Right lobe of liver (tissue), 6 donors: ENCODE results near the gene USB1. TPM values are rescaled to one million over a fixed set of nuclear protein-coding genes. Genes with fewer than 3 reads are reported as not detected.

Experiments
- ATAC-seq, 4 donors: fragments of 200-7000 bp; cut with Tn5 transposase; one replicate each; pipeline ENCODE4 v1.9.1; 2020; ENCODE audit warnings: mild to moderate bottlenecking in 4 of 4, moderate library complexity in 4 of 4
- DNase-seq, 3 donors: peaks; one replicate each; pipeline ENCODE4 v3.0.0-alpha.2; 2020
- H3K27ac ChIP-seq, 3 donors: fragments of 200-600 bp; one replicate each; pipeline ENCODE4 v1.8.0; 2022
- H3K27me3 ChIP-seq, 2 donors: fragments of 200-600 bp; one replicate each; pipeline ENCODE4 v1.8.0; 2022
- H3K36me3 ChIP-seq, 4 donors: fragments of 200-600 bp; sonication (generic) in 1 of 4; one replicate each; pipeline versions ENCODE4 v1.5.1 to v1.8.0; 2017 to 2022; ENCODE audit warnings: control low read depth in 1 of 4
- H3K4me1 ChIP-seq, 4 donors: fragments of 200-600 bp; sonication (generic) in 1 of 4; one replicate each; pipeline versions ENCODE4 v1.5.1 to v1.8.0; 2017 to 2022; ENCODE audit warnings: control low read depth in 1 of 4
- H3K4me3 ChIP-seq, 3 donors: fragments of 200-600 bp; one replicate each; pipeline ENCODE4 v1.8.0; 2022
- H3K9me3 ChIP-seq, 4 donors: fragments of 200-600 bp; sonication (generic) in 1 of 4; one replicate each; pipeline versions ENCODE4 v1.5.1 to v1.8.0; 2017 to 2022; ENCODE audit warnings: control low read depth in 1 of 4
- POLR2A ChIP-seq: fragments of 450-650 bp; IDR thresholded peaks from one replicate; pipeline ENCODE4 v1.6.1; 2017; ENCODE audit warnings: antibody characterized with exemption, mild to moderate bottlenecking
- whole genome bisulfite sequencing: methylation state at CpG from one replicate; pipeline ENCODE4 v1.1.6; 2018; ENCODE audit warnings: low coverage, low lambda C conversion rate; ENCODE audit not compliant: insufficient coverage; ENCODE audit errors: missing lambda C conversion rate; 5-methylcytosine and 5-hydroxymethylcytosine counted together
- intact Hi-C, 2 donors: fragments of 100-400 bp; cut with DNase I; formaldehyde crosslinking; loops; one replicate each; pipeline versions ENCODE4 v1.11.2 to v1.14.1; 2022
- total RNA-seq, 6 experiments: library from RNA; depleted of rRNA in 2 of 6; stranded (reverse); fragments of >200 nt in 2 of 6; fragmentation: NEBNext Ultra II Directional in 3 of 6; extraction: Animal tissue kit (Norgen Biotek cat#: 25700) in 3 of 6; gene quantifications; one replicate each; pipeline versions ENCODE4 v1.1.0 to v1.2.4, GENCODE V29; 2016 to 2023
- TF ChIP-seq, protein P1 (sequence below), 4 donors: fragments of 200-600 bp in 3 of 4; fragments of 450-650 bp in 1 of 4; IDR thresholded peaks; one replicate each; pipeline versions ENCODE4 v1.5.1 to v1.8.0; 2016 to 2022; ENCODE audit warnings: antibody characterized with exemption in 4 of 4, mild to moderate bottlenecking in 2 of 4
- donor health status: DM: no; HTN: yes; CAD: no.
- donor health status: DM: no; HTN: no; CAD: no.
- donor health status: DM: no; HTN: no; CAD: no.
- donor health status: DM: no; HTN: yes; CAD: no.
- donor health status: DM: no; HTN: yes; CAD: no.

The USB1 gene
- total RNA-seq, 6 experiments from 2014 or later: 20.6 to 63.3 (median 25.9) TPM

DNA sequence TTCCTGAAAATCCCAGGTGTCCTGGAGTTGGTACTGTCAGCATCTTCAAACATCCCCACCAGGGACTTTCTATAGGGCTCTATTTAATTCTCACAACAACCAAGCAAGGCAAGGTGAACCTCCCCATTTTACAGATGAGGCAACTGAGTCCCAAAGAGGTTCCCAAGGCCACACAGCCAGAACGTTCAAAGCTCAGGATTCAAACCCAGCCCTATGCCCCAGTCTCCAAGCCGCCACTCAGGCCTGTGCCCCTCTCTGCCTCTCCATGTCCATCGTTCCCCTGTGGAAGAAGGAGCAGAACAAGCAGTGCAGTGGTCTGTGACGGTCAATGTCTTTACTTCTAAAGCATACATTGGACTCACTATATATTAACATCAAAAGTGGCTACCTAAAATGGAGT, 6.8 kb upstream of the USB1 start:
- Histone ChIP-seq H3K27me3 (no peaks in the 10 kb centered on the region), H3K27ac (no peak overlapping the region), H3K36me3 (peaks cover 0 to 17% (median 0%) of the 10 kb centered on the region in 4 donors), H3K4me1 (peaks cover 0 to 3% (median 0%) of the 10 kb centered on the region in 4 donors), H3K9me3 (no peaks in the 10 kb centered on the region), H3K4me3 (no peak overlapping the region)
- no peak for TF ChIP-seq POLR2A
- TF ChIP-seq, protein P1, sequence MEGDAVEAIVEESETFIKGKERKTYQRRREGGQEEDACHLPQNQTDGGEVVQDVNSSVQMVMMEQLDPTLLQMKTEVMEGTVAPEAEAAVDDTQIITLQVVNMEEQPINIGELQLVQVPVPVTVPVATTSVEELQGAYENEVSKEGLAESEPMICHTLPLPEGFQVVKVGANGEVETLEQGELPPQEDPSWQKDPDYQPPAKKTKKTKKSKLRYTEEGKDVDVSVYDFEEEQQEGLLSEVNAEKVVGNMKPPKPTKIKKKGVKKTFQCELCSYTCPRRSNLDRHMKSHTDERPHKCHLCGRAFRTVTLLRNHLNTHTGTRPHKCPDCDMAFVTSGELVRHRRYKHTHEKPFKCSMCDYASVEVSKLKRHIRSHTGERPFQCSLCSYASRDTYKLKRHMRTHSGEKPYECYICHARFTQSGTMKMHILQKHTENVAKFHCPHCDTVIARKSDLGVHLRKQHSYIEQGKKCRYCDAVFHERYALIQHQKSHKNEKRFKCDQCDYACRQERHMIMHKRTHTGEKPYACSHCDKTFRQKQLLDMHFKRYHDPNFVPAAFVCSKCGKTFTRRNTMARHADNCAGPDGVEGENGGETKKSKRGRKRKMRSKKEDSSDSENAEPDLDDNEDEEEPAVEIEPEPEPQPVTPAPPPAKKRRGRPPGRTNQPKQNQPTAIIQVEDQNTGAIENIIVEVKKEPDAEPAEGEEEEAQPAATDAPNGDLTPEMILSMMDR (IDR thresholded peaks at IDR 0.05): no peak
- no peak for ATAC-seq
- peak in 1 of 3 donors; percentile 37 for DNase-seq
- 100% methylated on average over 2 of the region's 4 CpGs for WGBS
- intact Hi-C loops: no loop called here

DNA sequence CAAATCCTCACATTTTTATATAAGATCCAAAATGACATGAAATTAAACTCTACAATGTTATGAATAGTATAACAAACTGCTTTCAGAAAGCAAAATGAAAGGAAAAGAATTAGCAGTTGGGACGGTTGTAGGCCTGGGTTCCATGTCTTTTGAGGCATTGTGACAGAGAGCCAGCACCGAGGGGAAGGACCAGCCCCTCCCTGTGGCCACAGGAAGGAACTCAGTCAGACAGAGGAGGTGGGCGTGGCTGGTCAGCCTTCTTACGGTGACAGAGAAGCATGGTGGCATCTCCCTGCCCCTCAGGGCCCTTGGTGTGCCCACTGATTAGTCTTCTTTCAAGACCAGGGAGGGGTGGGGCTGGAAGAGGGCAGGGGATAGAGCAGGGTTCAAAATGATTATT, 6.4 kb upstream of the USB1 start:
- no peak for TF ChIP-seq POLR2A
- TF ChIP-seq, protein P1 (IDR thresholded peaks at IDR 0.05): peak in 3 of 4 donors; percentile 23 to 35 (median 27)
- peaks cover 0 to 17% (median 0%) of the 10 kb centered on the region in 4 donors for H3K36me3 ChIP-seq

DNA sequence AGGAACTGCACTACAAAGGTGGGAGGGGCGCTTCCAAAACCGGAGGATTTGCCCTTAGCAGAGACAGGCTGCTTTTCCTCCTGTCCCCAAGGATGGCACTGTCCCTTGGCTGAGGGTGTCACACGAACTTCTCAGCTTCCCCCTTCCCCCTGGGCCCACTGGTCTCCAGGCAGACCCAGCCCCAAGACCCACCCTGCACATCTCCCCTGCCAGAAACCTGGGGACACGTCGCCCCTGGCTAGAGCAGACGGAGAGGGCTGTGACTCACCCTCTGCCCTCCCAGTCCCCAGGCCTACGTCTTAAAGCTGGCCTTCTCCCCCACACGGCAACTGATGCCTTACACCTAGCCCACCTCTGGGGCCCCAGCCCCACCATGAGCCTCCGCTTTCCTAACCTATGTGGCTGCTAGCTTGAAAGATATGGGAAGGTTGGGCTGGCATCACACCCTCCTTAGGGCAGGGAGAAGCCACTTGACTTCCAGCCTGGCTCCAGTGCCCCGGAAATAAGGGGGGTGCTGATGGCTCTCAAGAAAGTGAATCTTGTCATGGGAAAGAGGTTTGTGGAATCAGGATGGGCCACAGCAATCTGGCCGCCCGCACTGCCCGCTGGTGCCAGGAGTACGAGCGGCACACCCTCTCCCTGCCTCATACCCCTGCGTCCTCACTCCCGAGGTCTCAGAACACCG, 5.3 kb upstream of the USB1 start:
- H3K27ac ChIP-seq: no peak overlapping the region
- ATAC-seq (no peak), DNase-seq (peak in 1 of 3 donors; percentile 45)
- no peak overlapping the region for H3K4me3 ChIP-seq
- no peaks in the 10 kb centered on the region for H3K27me3 ChIP-seq
- peaks cover 0 to 7% (median 0%) of the 10 kb centered on the region in 4 donors for H3K4me1 ChIP-seq
- 87% methylated on average over 4 of the region's 18 CpGs for WGBS
- H3K9me3 ChIP-seq: no peaks in the 10 kb centered on the region
- intact Hi-C loops: loop anchor here (5.0 kb wide), 2 partner anchors 89 to 94 kb away; no protein-coding TSS in a partner anchor
- peaks cover 0 to 17% (median 0%) of the 10 kb centered on the region in 4 donors for H3K36me3 ChIP-seq
- TF ChIP-seq, protein P1 (IDR thresholded peaks at IDR 0.05): no peak
- TF ChIP-seq POLR2A: no peak

More for the DNA sequence above, 6.4 kb upstream of the USB1 start:
- WGBS: 15% methylated on average over 2 of the region's 4 CpGs
- peak; percentile 57 to 72 (median 60) for DNase-seq
- H3K27me3 ChIP-seq: no peaks in the 10 kb centered on the region
- intact Hi-C loops: loop anchor here (5.0 kb wide), 2 partner anchors 87 to 92 kb away; no protein-coding TSS in a partner anchor
- H3K4me1 ChIP-seq: peaks cover 0 to 7% (median 0%) of the 10 kb centered on the region in 4 donors
- no peak overlapping the region for H3K4me3 ChIP-seq
- no peaks in the 10 kb centered on the region for H3K9me3 ChIP-seq
- H3K27ac ChIP-seq: no peak overlapping the region
- peak; percentile 46 to 70 (median 58) for ATAC-seq

DNA sequence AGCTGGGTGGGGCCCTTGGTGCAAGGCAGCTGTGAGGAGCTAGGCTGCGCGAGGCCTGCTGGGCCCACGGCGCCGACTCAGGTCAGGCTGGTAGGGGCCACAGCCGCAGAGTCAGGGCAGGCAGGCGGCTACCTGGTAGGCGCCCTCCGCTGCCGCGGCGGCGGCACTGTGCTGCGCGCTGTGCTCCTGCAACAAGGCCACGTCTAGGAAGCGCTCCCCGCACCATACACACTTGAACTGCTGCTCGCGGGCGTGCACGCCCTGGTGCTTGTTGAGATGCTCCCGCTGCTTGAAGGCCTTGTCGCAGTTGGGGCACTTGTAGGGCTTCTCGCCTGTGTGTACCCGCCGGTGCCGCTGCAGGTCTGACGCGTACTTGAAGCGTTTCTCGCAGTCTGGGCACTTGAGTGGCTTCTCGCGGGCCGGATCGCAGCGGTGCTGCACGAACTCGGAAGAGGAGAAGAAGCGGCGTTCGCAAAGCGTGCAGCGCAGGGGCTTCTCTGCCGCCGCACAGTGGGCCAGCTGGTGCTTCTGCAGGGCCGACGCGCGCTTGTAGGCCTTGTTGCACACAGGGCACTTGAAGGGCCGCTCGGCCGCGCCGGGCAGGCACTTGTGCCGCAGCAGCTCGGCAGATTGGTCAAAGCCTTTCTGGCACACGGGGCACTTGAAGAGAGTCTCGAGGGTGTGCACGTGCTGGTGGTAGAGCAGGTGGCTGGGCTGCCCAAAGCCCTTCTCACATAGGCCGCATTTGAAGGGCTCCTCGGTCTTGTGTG, 4.6 kb upstream of the USB1 start:
- peaks cover 0 to 17% (median 0%) of the 10 kb centered on the region in 4 donors for H3K36me3 ChIP-seq
- no peak for ATAC-seq
- H3K4me1 ChIP-seq: peaks cover 0 to 8% (median 0%) of the 10 kb centered on the region in 4 donors
- TF ChIP-seq POLR2A: no peak
- TF ChIP-seq, protein P1 (IDR thresholded peaks at IDR 0.05): no peak
- intact Hi-C loops: loop anchor here (5.0 kb wide), 2 partner anchors 89 to 94 kb away; no protein-coding TSS in a partner anchor
- H3K4me3 ChIP-seq: no peak overlapping the region
- 100% methylated on average over 11 of the region's 62 CpGs for WGBS
- H3K27me3 ChIP-seq: no peaks in the 10 kb centered on the region
- peak in 1 of 3 donors; percentile 54 for DNase-seq
- no peak overlapping the region for H3K27ac ChIP-seq
- no peaks in the 10 kb centered on the region for H3K9me3 ChIP-seq
